H1 (cell line): ENCODE data around the gene KCNJ12. TPM values are rescaled to one million over a fixed set of nuclear protein-coding genes. Genes with fewer than 3 reads are reported as not detected.
A peak's percentile ranks its signal among the peaks of the same experiment; 100 is the strongest.

Source experiments
- CTCF ChIA-PET: fragments of 300-600 bp; sonication (Branson Sonifier 250); formaldehyde crosslinking; loops from one replicate; lab custom pipeline; 2021; ENCODE audit not compliant: partially characterized antibody; lab: Charles Lee
- POLR2A ChIA-PET: fragments of 300-600 bp; sonication (Branson Sonifier 250); formaldehyde crosslinking; loops from one replicate; lab custom pipeline; 2021; ENCODE audit warnings: inconsistent platforms; ENCODE audit not compliant: partially characterized antibody; lab: Charles Lee
- DNase-seq, 2 experiments: peaks; one replicate each; pipeline versions ENCODE4 v3.0.0 to v3.0.0-alpha.2; 2010 to 2022; ENCODE audit warnings: low spot score in 2 of 2, low read depth in 1 of 2, mixed read lengths in 1 of 2
- FAIRE-seq: peaks from 2 replicates; lab custom pipeline; 2011; peaks lifted over from hg19 to GRCh38; lab: Jason Lieb, UNC
- H2AFZ ChIP-seq: 2 replicates; pipeline ENCODE4 v1.8.1; 2012; ENCODE audit warnings: low read length, inconsistent platforms
- H2AK5ac ChIP-seq: 2 replicates; pipeline ENCODE4 v1.6.1; 2013; ENCODE audit warnings: low read depth, low read length
- H2BK120ac ChIP-seq: replicated peaks from 2 replicates; pipeline ENCODE3; 2013; ENCODE audit warnings: low read depth, low read length, inconsistent platforms
- H2BK12ac ChIP-seq: 2 replicates; pipeline ENCODE4 v1.6.1; 2013; ENCODE audit warnings: low read depth, low read length
- H2BK15ac ChIP-seq: 2 replicates; pipeline ENCODE4 v1.6.1; 2013; ENCODE audit warnings: low read length
- H2BK20ac ChIP-seq: 2 replicates; pipeline ENCODE4 v1.6.1; 2013; ENCODE audit warnings: low read length
- H2BK5ac ChIP-seq: 2 replicates; pipeline ENCODE4 v1.6.1; 2013; ENCODE audit warnings: low read depth, low read length
- H3K14ac ChIP-seq: 2 replicates; pipeline ENCODE4 v1.6.1; 2013; ENCODE audit warnings: inconsistent platforms; ENCODE audit not compliant: insufficient read length
- H3K18ac ChIP-seq: 2 replicates; pipeline ENCODE4 v1.6.1; 2013; ENCODE audit warnings: low read length; ENCODE audit errors: extremely low read depth
- H3K23ac ChIP-seq: 2 replicates; pipeline ENCODE4 v1.6.1; 2013; ENCODE audit warnings: inconsistent platforms; ENCODE audit not compliant: insufficient read length
- H3K23me2 ChIP-seq: 2 replicates; pipeline ENCODE4 v1.6.1; 2013; ENCODE audit warnings: low read depth, low read length
- H3K27ac ChIP-seq: 2 replicates; pipeline ENCODE4 v1.6.1; 2011; ENCODE audit warnings: low read depth, low read length, inconsistent platforms
- H3K27me3 ChIP-seq, 4 experiments: replicated peaks in 1 of 4; 1 replicate in 1 of 4; 2 replicates in 3 of 4; pipeline versions ENCODE4 v1.6.1 to v1.8.1; 2011 to 2013; ENCODE audit warnings: low read length in 3 of 4, mild to moderate bottlenecking in 3 of 4, inconsistent platforms in 2 of 4, mixed read lengths in 2 of 4, moderate library complexity in 1 of 4; ENCODE audit not compliant: control insufficient read depth in 3 of 4, insufficient read depth in 3 of 4; ENCODE audit errors: extremely low read depth in 1 of 4
- H3K36me3 ChIP-seq, 4 experiments: 2 replicates each; pipeline versions ENCODE4 v1.6.1 to v1.8.1; 2011 to 2013; ENCODE audit warnings: mild to moderate bottlenecking in 4 of 4, low read length in 3 of 4, moderate library complexity in 2 of 4, control low read depth in 1 of 4, inconsistent platforms in 1 of 4; ENCODE audit not compliant: insufficient read depth in 4 of 4, control insufficient read depth in 2 of 4
- H3K4ac ChIP-seq: replicated peaks from 2 replicates; pipeline ENCODE3; 2013; ENCODE audit warnings: low read length, low read depth, mixed read lengths, inconsistent platforms; ENCODE audit not compliant: insufficient read length
- H3K4me1 ChIP-seq, 4 experiments: replicated peaks in 1 of 4; 1 replicate in 1 of 4; 2 replicates in 3 of 4; pipeline versions ENCODE4 v1.6.1 to v1.8.1; 2011 to 2013; ENCODE audit warnings: low read length in 3 of 4, inconsistent platforms in 2 of 4, mixed read lengths in 1 of 4; ENCODE audit not compliant: insufficient read depth in 4 of 4, control insufficient read depth in 3 of 4
- H3K4me2 ChIP-seq, 2 experiments: 2 replicates each; pipeline versions ENCODE4 v1.6.1 to v1.8.1; 2011 to 2013; ENCODE audit warnings: low read depth in 2 of 2, low read length in 2 of 2, control low read depth in 1 of 2, inconsistent platforms in 1 of 2, mild to moderate bottlenecking in 1 of 2; ENCODE audit not compliant: insufficient read depth in 1 of 2
- H3K4me3 ChIP-seq, 4 experiments: fragments of 200-600, 300-600 bp in 1 of 4; sonication (generic), shearing (Covaris generic), sonication (Bioruptor Twin) in 1 of 4; 2 replicates each; pipeline versions ENCODE4 v1.5.1 to v1.8.1; 2011 to 2016; ENCODE audit warnings: low read length in 4 of 4, low read depth in 3 of 4, control low read depth in 2 of 4, inconsistent platforms in 2 of 4, mild to moderate bottlenecking in 2 of 4, mixed read lengths in 1 of 4, moderate library complexity in 1 of 4; ENCODE audit not compliant: insufficient read depth in 2 of 4; ENCODE audit errors: extremely low read depth in 1 of 4
- H3K56ac ChIP-seq: replicated peaks from 2 replicates; pipeline ENCODE3; 2013; ENCODE audit warnings: low read depth, mild to moderate bottlenecking, mixed read lengths, low read length, inconsistent platforms; ENCODE audit not compliant: insufficient read length
- H3K79me1 ChIP-seq: 2 replicates; pipeline ENCODE4 v1.6.1; 2013; ENCODE audit warnings: low read depth, low read length, control low read depth
- H3K79me2 ChIP-seq, 2 experiments: 2 replicates each; pipeline versions ENCODE4 v1.6.1 to v1.8.1; 2012 to 2013; ENCODE audit warnings: low read length in 2 of 2, mild to moderate bottlenecking in 2 of 2, inconsistent platforms in 1 of 2; ENCODE audit not compliant: insufficient read depth in 2 of 2, control insufficient read depth in 1 of 2
- H3K9ac ChIP-seq, 4 experiments: replicated peaks in 1 of 4; 1 replicate in 1 of 4; 2 replicates in 3 of 4; pipeline versions ENCODE4 v1.6.1 to v1.8.1; 2011 to 2013; ENCODE audit warnings: low read depth in 3 of 4, low read length in 3 of 4, control low read depth in 2 of 4, mild to moderate bottlenecking in 2 of 4, moderate library complexity in 2 of 4, inconsistent platforms in 1 of 4; ENCODE audit errors: extremely low read depth in 1 of 4
- H3K9me3 ChIP-seq, 2 experiments: 2 replicates each; pipeline versions ENCODE4 v1.6.1 to v1.8.1; 2012 to 2013; ENCODE audit warnings: mild to moderate bottlenecking in 2 of 2, moderate library complexity in 2 of 2, control low read depth in 1 of 2, inconsistent platforms in 1 of 2, low read depth in 1 of 2, low read length in 1 of 2, mixed read lengths in 1 of 2; ENCODE audit not compliant: insufficient read depth in 2 of 2
- H4K20me1 ChIP-seq, 2 experiments: replicated peaks in 1 of 2; 2 replicates each; pipeline versions ENCODE3 to v1.8.1; 2011 to 2013; ENCODE audit warnings: inconsistent platforms in 2 of 2, low read length in 2 of 2, mild to moderate bottlenecking in 1 of 2; ENCODE audit not compliant: insufficient read depth in 2 of 2, control insufficient read depth in 1 of 2
- H4K5ac ChIP-seq: 2 replicates; pipeline ENCODE4 v1.6.1; 2013; ENCODE audit warnings: low read length, low read depth, mixed read lengths, inconsistent platforms; ENCODE audit not compliant: insufficient read length
- H4K8ac ChIP-seq: 2 replicates; pipeline ENCODE4 v1.8.0; 2013; ENCODE audit warnings: mild to moderate bottlenecking, moderate library complexity, low read length, inconsistent platforms; ENCODE audit not compliant: insufficient read depth; ENCODE audit errors: extremely low read depth
- H4K91ac ChIP-seq: replicated peaks from 2 replicates; pipeline ENCODE3; 2013; ENCODE audit warnings: low read length, mixed read lengths, inconsistent platforms; ENCODE audit not compliant: insufficient read length
- CBX5 ChIP-seq: fragments of 300-800, 300-1000 bp; sonication (generic); IDR thresholded peaks from 2 replicates; pipeline ENCODE4 v1.7.1; 2016; ENCODE audit warnings: antibody characterized with exemption, low read length, low read depth
- GABPA ChIP-seq: IDR thresholded peaks from 2 replicates; pipeline ENCODE4 v1.6.1; 2011; ENCODE audit warnings: mild to moderate bottlenecking, low read length, moderate library complexity, borderline replicate concordance; ENCODE audit not compliant: insufficient read depth
- GTF2F1 ChIP-seq: IDR thresholded peaks from 2 replicates; pipeline ENCODE4 v1.6.1; 2012; ENCODE audit warnings: low read depth, low read length, improper control_type of control experiment, borderline replicate concordance
- KDM1A ChIP-seq: fragments of 200-600, 300-600 bp; sonication (generic); IDR thresholded peaks from 2 replicates; pipeline ENCODE4 v1.7.1; 2016; ENCODE audit warnings: mild to moderate bottlenecking, low read length, borderline replicate concordance
- POLR2A ChIP-seq, 2 experiments: IDR thresholded peaks; 1 replicate in 1 of 2; 2 replicates in 1 of 2; pipeline ENCODE4 v1.6.1; 2011; ENCODE audit warnings: low read depth in 2 of 2, low read length in 2 of 2, mild to moderate bottlenecking in 2 of 2; ENCODE audit errors: control extremely low read depth in 1 of 2
- SIRT6 ChIP-seq: IDR thresholded peaks from one replicate; pipeline ENCODE4 v1.7.1; 2012; ENCODE audit warnings: low read length, inconsistent platforms
- TAF7 ChIP-seq: optimal IDR thresholded peaks from 2 replicates; pipeline ENCODE3; 2011; ENCODE audit warnings: low read depth, mild to moderate bottlenecking, inconsistent platforms, low read length, moderate library complexity, borderline replicate concordance
- WGBS, 2 experiments: shearing (Covaris generic) in 1 of 2; methylation state at CpG; one replicate each; pipeline versions ENCODE4 v1.1.6 to v1.1.7; 2013 to 2015; ENCODE audit warnings: low lambda C conversion rate in 2 of 2, mixed read lengths in 2 of 2, inconsistent platforms in 1 of 2, low coverage in 1 of 2, missing lambda C conversion rate in 1 of 2; ENCODE audit not compliant: insufficient replicate concordance in 2 of 2, insufficient coverage in 1 of 2, insufficient read length in 1 of 2; ENCODE audit errors: extremely low coverage in 1 of 2, missing lambda C conversion rate in 1 of 2; 5-methylcytosine and 5-hydroxymethylcytosine counted together
- polyA plus RNA-seq, 7 experiments: library from polyadenylated mRNA; depleted of rRNA in 3 of 7; stranded (reverse) in 5 of 7; unstranded in 2 of 7; fragments of >200 nt in 5 of 7; fragments of 200-250 nt in 2 of 7; gene quantifications; 1 replicate in 5 of 7; 2 replicates in 1 of 7; 4 replicates in 1 of 7; pipeline versions ENCODE4 v1.2.1 to v1.2.3, GENCODE V29; 2011 to 2013; ENCODE audit warnings: missing spikeins in 2 of 7, mixed read lengths in 2 of 7
- total RNA-seq: library from RNA; stranded (reverse); fragmentation: NEBNext Ultra II Directional; extraction: Animal tissue kit (Norgen Biotek cat#: 25700); gene quantifications from 2 replicates; pipeline ENCODE4 v1.2.1, GENCODE V29; 2021
- TF ChIP-seq, protein P1 (sequence below): IDR thresholded peaks from 2 replicates; pipeline ENCODE4 v1.6.1; 2012; ENCODE audit warnings: inconsistent platforms
- TF ChIP-seq, protein P2 (sequence below): IDR thresholded peaks from 2 replicates; pipeline ENCODE4 v1.6.1; 2011; ENCODE audit warnings: low read length, improper control_type of control experiment

The KCNJ12 gene
- total and polyA plus RNA-seq, 2 of the 8 experiments (the other 6 are each of a cell fraction or from before 2014, with no cell fraction given): 1.2 to 1.5 TPM

DNA sequence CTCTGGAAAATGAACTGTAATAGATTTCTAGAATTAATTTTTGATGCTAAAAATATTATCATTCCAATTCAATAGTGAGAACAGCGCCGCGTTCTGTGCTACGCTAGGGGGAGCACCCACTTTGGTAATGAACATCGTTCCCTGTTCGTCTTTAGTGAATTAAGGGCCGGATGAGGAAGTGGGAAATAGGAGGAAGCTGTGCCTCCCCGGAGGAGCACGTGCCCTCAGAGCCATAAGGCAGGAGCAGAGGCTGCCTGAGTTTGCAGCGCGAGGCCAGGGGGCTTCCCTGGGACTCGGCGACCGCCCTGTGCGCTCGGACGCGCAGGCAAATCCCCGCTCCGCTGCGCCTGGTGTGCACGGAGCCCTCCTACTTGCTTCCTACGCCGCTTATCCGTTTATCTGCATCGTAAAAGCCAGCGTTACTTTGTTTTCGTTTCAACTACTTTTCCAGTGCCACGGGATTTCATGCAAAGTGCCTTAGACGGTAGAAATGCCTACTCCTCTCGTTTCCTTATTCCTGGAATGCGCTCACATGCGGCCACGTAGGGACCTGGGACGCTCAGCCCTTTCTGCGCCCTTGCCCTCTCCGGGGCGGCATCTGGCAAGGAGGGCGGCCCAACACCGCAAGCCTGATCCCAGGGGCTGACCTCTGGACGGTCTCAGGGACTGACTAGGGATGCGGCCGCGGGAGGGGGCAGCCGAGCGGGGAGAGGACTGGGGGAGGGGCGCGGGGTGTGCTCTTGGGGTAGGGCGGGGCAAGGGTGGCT, 76.4 kb downstream of the KCNJ12 start:
- ChIA-PET POLR2A (interaction anchor here (0.6 kb wide), 1 partner anchor 48 kb away, joined by 3 read pairs; no protein-coding TSS in a partner anchor), CTCF (interaction anchor here (0.8 kb wide), 1 partner anchor 59 kb away, joined by 3 read pairs; no protein-coding TSS in a partner anchor)
- no peak overlapping the region for H3K56ac ChIP-seq
- peaks cover 3 to 5% (median 4%) of the 10 kb centered on the region in 4 experiments; a peak in 6 of 7 replicates for H3K4me1 ChIP-seq
- no peak overlapping the region for H3K14ac ChIP-seq
- H3K4me3 ChIP-seq: peak overlapping the region in 3 of 4 experiments; percentile 4 to 49 (median 11); a peak in 4 of 8 replicates
- WGBS, 2 experiments: 27% methylated on average over 40 of the region's 49 CpGs; no CpG with 5 or more reads in 1 of the 2 experiments
- no peaks in the 10 kb centered on the region for H3K79me1 ChIP-seq
- peak overlapping the region; percentile 63; the same call in 1 of the 2 replicates for H2BK12ac ChIP-seq
- no peak overlapping the region for H3K4ac ChIP-seq
- no peak overlapping the region for H2AK5ac ChIP-seq
- no peaks in the 10 kb centered on the region for H4K20me1 ChIP-seq
- H4K5ac ChIP-seq: no peak overlapping the region
- H3K36me3 ChIP-seq: no peaks in the 10 kb centered on the region
- FAIRE-seq (no peak), DNase-seq (peak; percentile 36 to 69)
- H3K9me3 ChIP-seq: no peaks in the 10 kb centered on the region; a peak in 1 of 4 replicates
- no peak overlapping the region for H3K27ac ChIP-seq
- 0 out of 2 replicates have a peak overlapping the region, but pooled peaks have one; percentile 86 for H2BK20ac ChIP-seq
- peaks cover 10% of the 10 kb centered on the region; the same call in 1 of the 2 replicates for H3K23me2 ChIP-seq
- H3K27me3 ChIP-seq: peaks cover 0 to 17% (median 11%) of the 10 kb centered on the region in 4 experiments; a peak in 6 of 7 replicates
- no peak overlapping the region for H3K23ac ChIP-seq
- H4K8ac ChIP-seq: peak overlapping the region; percentile 86; the same call in 1 of the 2 replicates
- H2BK5ac ChIP-seq: no peak overlapping the region
- H2AFZ ChIP-seq: peak overlapping the region; percentile 79
- H4K91ac ChIP-seq: no peak overlapping the region
- no peak overlapping the region for H3K9ac ChIP-seq
- peak overlapping the region; percentile 63 to 64 for H3K4me2 ChIP-seq
- peak overlapping the region; percentile 93 for H3K18ac ChIP-seq
- H2BK120ac ChIP-seq: no peak overlapping the region
- no peaks in the 10 kb centered on the region for H3K79me2 ChIP-seq
- H2BK15ac ChIP-seq: no peak overlapping the region
- no peak for TF ChIP-seq KDM1A
- TF ChIP-seq CBX5: no peak
- TF ChIP-seq, protein P1, sequence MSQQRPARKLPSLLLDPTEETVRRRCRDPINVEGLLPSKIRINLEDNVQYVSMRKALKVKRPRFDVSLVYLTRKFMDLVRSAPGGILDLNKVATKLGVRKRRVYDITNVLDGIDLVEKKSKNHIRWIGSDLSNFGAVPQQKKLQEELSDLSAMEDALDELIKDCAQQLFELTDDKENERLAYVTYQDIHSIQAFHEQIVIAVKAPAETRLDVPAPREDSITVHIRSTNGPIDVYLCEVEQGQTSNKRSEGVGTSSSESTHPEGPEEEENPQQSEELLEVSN: peak; percentile 99
- TF ChIP-seq POLR2A (IDR thresholded peaks at IDR 0.05; ENCODE audit: control extremely low read depth in 1 of 2, low read depth in 2 of 2, low read length in 2 of 2): no peak
- no peak for TF ChIP-seq GTF2F1
- TF ChIP-seq TAF7: no peak
- peak; percentile 27; the same call in 1 of the 2 replicates for TF ChIP-seq GABPA
- no peak for TF ChIP-seq SIRT6
- TF ChIP-seq, protein P2, sequence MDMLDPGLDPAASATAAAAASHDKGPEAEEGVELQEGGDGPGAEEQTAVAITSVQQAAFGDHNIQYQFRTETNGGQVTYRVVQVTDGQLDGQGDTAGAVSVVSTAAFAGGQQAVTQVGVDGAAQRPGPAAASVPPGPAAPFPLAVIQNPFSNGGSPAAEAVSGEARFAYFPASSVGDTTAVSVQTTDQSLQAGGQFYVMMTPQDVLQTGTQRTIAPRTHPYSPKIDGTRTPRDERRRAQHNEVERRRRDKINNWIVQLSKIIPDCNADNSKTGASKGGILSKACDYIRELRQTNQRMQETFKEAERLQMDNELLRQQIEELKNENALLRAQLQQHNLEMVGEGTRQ: peak; percentile 23; the same call in 1 of the 2 replicates
